GM12873 (cell line): Measurements from ENCODE around the gene CORO7.

Experiments used
- TF ChIP-seq, protein P1 (sequence below): IDR thresholded peaks from 2 replicates; pipeline ENCODE4 v1.5.1; 2012; ENCODE audit warnings: low read depth, mild to moderate bottlenecking, moderate library complexity, low read length, control low read depth; ENCODE audit not compliant: insufficient read depth; ENCODE audit errors: missing control alignments

Gene CORO7

DNA sequence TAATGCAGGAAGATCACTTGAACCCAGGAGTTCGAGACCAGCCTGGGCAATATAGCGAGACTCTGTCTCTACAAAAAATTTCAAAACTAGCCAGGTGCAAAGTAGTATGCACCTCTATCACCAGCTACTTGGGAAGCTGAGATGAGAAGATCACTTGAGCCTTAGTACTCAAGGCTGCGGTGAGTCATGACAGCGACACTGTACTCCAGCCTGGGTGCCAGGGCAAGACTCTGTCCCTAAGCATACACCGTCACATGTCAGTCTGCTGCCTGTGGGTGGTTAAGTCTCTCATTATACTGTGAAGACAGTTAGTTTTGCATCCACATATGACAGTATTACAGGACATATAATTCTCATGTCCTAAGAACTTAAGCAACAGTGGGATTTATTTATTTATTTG is 36.3 kb upstream of the CORO7 start:
- TF ChIP-seq, protein P1, sequence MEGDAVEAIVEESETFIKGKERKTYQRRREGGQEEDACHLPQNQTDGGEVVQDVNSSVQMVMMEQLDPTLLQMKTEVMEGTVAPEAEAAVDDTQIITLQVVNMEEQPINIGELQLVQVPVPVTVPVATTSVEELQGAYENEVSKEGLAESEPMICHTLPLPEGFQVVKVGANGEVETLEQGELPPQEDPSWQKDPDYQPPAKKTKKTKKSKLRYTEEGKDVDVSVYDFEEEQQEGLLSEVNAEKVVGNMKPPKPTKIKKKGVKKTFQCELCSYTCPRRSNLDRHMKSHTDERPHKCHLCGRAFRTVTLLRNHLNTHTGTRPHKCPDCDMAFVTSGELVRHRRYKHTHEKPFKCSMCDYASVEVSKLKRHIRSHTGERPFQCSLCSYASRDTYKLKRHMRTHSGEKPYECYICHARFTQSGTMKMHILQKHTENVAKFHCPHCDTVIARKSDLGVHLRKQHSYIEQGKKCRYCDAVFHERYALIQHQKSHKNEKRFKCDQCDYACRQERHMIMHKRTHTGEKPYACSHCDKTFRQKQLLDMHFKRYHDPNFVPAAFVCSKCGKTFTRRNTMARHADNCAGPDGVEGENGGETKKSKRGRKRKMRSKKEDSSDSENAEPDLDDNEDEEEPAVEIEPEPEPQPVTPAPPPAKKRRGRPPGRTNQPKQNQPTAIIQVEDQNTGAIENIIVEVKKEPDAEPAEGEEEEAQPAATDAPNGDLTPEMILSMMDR: no peak

DNA sequence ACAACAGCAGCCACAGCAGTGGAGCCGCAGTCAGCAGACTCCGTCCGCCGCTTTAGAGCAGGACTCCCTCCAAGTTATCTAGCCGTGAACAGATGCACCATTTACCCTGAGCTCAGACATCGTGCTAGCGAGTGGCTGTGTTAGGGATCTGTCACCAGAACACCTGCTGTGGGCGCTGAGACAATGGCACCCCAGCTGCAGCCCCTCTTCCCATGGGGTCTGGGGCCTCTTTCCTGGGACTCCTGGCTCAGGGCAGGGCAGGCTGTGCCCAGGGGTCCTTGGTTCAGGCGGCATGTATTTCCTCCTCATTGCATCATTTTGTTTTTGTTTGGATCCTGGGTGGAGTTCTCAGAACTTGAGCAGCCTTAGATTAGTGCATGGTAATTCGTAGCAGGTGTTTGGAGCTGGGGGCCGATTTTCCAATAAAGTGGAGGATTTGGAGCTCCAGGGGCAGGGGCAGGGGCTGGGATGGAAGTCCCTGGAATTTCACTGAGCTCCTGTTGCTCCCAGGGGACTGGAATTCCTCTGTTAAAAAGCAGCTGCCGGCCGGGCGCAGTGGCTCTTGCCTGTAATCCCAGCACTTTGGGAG is 34.6 kb upstream of the CORO7 start:
- TF ChIP-seq, protein P1: no peak

DNA sequence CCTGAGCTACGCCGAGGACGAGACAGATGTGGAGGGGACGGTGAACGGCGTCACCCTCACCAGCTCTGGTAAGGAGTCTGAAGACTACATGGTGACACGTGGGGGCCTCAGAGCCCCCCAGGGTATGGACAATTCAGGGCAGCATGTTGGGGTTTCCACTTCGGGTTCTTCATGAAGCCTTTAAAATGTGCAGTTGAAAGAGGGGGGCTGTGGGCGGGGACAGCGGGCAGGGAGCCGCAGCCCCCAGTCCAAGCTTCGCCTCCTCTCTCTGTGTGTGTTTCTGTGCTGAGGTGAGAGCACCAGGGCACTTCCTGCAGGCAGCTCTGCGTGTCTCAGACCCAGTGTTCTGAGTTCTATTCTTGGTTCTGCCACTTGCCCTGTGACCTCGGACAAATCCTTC is 34.0 kb upstream of the CORO7 start:
- TF ChIP-seq, protein P1: no peak

DNA sequence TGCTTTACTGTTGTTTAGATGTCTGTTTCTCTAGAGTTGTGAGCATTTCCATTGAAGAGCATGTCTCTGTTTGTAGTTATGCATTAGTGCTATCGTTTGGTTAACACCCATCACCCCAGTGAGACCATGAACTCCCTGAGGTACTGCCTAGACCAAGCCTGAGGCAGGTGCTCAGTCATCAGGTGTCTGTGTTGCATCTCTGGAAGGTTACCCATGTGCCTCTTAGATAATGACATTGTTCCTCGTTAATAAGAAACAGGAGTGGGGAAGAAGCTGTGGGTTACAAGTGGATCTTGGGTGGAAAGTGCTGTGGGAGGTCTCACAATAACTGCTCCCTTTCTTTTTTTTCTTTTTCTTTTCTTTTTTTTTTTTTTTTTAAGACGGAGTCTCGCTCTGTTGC is 27.6 kb upstream of the CORO7 start:
- TF ChIP-seq, protein P1: no peak

DNA sequence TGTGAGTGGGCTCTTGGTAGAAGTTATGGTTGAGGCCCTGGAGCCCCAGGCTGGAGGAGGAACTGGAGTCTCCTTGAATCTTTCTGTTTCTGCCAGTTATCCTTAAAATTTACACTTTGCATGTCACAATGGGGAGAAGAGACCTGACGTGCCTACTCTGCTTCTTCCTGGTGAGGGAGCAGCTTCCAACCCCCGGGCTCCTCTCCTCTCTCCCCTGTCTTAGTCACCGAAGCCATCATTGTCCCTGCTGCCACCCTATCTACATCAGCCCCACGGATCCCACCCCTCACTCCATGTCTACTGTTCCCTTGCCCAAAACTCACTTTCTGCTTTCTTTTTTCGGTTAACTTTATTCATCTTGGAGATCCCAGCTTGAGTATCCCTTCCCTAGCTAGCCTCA is 26.9 kb upstream of the CORO7 start:
- TF ChIP-seq, protein P1: no peak

DNA sequence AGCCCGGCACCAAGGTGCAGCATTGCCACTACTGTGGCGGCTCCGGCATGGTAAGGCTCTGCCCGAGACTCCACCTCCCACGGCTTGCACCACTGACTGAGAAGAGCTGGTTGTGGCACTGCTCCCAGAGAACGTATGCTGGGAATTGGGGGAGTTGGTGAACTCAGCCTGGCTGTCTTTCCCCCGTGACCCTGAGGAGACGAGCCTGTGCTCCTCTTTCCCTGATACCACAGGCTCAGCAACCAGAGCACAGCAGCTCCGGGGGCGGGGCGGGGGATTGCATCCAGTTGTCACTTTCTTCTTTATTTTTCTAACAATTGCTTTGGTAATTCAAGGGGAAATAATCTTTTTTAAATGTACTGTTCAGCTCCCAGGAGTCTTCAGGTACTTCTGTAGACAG is 26.0 kb upstream of the CORO7 start:
- TF ChIP-seq, protein P1: no peak

DNA sequence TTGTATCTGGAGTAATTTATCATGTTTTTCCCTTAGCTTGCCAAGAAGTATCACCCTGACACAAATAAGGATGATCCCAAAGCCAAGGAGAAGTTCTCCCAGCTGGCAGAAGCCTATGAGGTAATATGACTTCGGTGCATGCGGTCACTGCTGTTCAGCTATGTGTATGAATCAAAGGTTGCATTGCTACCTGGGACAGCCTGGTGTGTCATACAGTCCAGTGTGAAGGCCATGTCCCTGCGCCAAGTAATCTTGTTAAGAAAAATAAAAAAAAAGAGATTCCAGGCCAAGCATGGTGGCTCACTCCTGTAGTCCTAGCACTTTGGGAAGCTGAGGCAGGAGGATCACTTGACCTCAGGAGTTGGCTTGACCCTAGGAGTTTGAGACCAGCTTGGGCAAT is 21.0 kb upstream of the CORO7 start:
- TF ChIP-seq, protein P1: no peak
